HG03039 (cell line): Measurements from ENCODE around the gene ACOT7.
A peak's percentile ranks its signal among the peaks of the same experiment; 100 is the strongest.

Source experiments
- ATAC-seq: cut with Tn5 transposase; IDR thresholded peaks from one replicate; pipeline ENCODE4 v1.9.1; 2021; ENCODE audit warnings: mild to moderate bottlenecking, moderate library complexity; ENCODE audit not compliant: unreplicated experiment

Gene ACOT7

GRCh38 chr1:6273380-6273891, 120.1 kb downstream of the ACOT7 start:
- no peak for ATAC-seq

- no peak for ATAC-seq
Measured at GRCh38 chr1:6272868-6273267, 120.7 kb downstream of the ACOT7 start.

- ATAC-seq: no peak
Measured at GRCh38 chr1:6272452-6272851, 121.1 kb downstream of the ACOT7 start.

GRCh38 chr1:6271554-6271953, 122.0 kb downstream of the ACOT7 start:
- no peak for ATAC-seq

GRCh38 chr1:6271006-6271405, 122.6 kb downstream of the ACOT7 start:
- no peak for ATAC-seq

GRCh38 chr1:6270401-6270800, 123.2 kb downstream of the ACOT7 start:
- no peak for ATAC-seq

- no peak for ATAC-seq
Measured at GRCh38 chr1:6269720-6270400, 123.7 kb downstream of the ACOT7 start.

- no peak for ATAC-seq
Measured at GRCh38 chr1:6269296-6269695, 124.3 kb downstream of the ACOT7 start.

- no peak for ATAC-seq
Measured at GRCh38 chr1:6268415-6268814, 125.2 kb downstream of the ACOT7 start.

- ATAC-seq: no peak
Measured at GRCh38 chr1:6267686-6268322, 125.8 kb downstream of the ACOT7 start.

GRCh38 chr1:6266641-6267040, 126.9 kb downstream of the ACOT7 start:
- ATAC-seq: no peak

GRCh38 chr1:6265151-6265550, 128.4 kb downstream of the ACOT7 start:
- no peak for ATAC-seq

- ATAC-seq: no peak
Measured at GRCh38 chr1:6263716-6264115, 129.9 kb downstream of the ACOT7 start.

GRCh38 chr1:6262555-6263420, 130.8 kb downstream of the ACOT7 start:
- ATAC-seq: no peak

GRCh38 chr1:6261615-6261995, 132.0 kb downstream of the ACOT7 start:
- no peak for ATAC-seq

- ATAC-seq: peak; percentile 35
Measured at GRCh38 chr1:6260961-6261614, 132.5 kb downstream of the ACOT7 start, which contains the start of gene GPR153. GPR153 (minus strand) TSS chr1:6261098; CDS start chr1:6254905, 6,193 bp downstream.

GRCh38 chr1:6260433-6260934, 133.1 kb downstream of the ACOT7 start:
- peak; percentile 30 for ATAC-seq

- ATAC-seq: no peak
Measured at GRCh38 chr1:6259491-6260362, 133.8 kb downstream of the ACOT7 start.

- ATAC-seq: no peak
Measured at GRCh38 chr1:6258675-6259074, 134.9 kb downstream of the ACOT7 start.
